B cell (primary cell): Measurements from ENCODE around the gene DEAF1. TPM values are rescaled to one million over a fixed set of nuclear protein-coding genes. Genes with fewer than 3 reads are reported as not detected.

ENCODE experiments used
- ATAC-seq: fragments of 200-7000 bp; cut with Tn5 transposase; one replicate; pipeline ENCODE4 v1.10.0; 2021; ENCODE audit warnings: low read depth, mild to moderate bottlenecking, moderate number of reproducible peaks, moderate library complexity
- CTCF ChIA-PET: fragments of 350-600 bp; sonication (Branson Sonifier 250); formaldehyde crosslinking; loops from one replicate; lab custom pipeline; 2021; ENCODE audit warnings: antibody characterized with exemption, inconsistent platforms; lab: Charles Lee
- POLR2A ChIA-PET: fragments of 350-600 bp; sonication (Branson Sonifier 250); formaldehyde crosslinking; loops from one replicate; lab custom pipeline; 2021; ENCODE audit warnings: antibody characterized with exemption; lab: Charles Lee
- DNase-seq: peaks from one replicate; pipeline ENCODE4 v3.0.0; 2013
- H2AFZ ChIP-seq: 2 replicates; pipeline ENCODE4 v1.6.1; 2012; ENCODE audit warnings: mild to moderate bottlenecking, low read depth, low read length; ENCODE audit not compliant: insufficient read depth, poor library complexity, severe bottlenecking
- H3K27ac ChIP-seq, 2 donors: 1 replicate in 1 of 2; 2 replicates in 1 of 2; pipeline ENCODE4 v1.5.1; 2012 to 2013; ENCODE audit warnings: low read length in 2 of 2, mild to moderate bottlenecking in 2 of 2, moderate library complexity in 1 of 2
- H3K27me3 ChIP-seq, 4 experiments: fragments of 200-600 bp in 1 of 4; sonication (generic) in 1 of 4; replicated peaks in 1 of 4; 1 replicate in 2 of 4; 2 replicates in 2 of 4; pipeline versions ENCODE4 v1.6.1 to v1.7.0; 2013 to 2016; ENCODE audit warnings: low read length in 3 of 4, mild to moderate bottlenecking in 2 of 4, mixed read lengths in 1 of 4, moderate library complexity in 1 of 4; ENCODE audit not compliant: insufficient read depth in 4 of 4, control insufficient read depth in 3 of 4; ENCODE audit errors: control extremely low read depth in 1 of 4
- H3K36me3 ChIP-seq, 2 experiments: replicated peaks in 1 of 2; 1 replicate in 1 of 2; 2 replicates in 1 of 2; pipeline versions ENCODE4 v1.6.1 to v1.7.1; 2013; ENCODE audit warnings: low read length in 1 of 2; ENCODE audit not compliant: insufficient read depth in 2 of 2, control insufficient read depth in 1 of 2; ENCODE audit errors: control extremely low read depth in 1 of 2, extremely low read depth in 1 of 2
- H3K4me1 ChIP-seq, 2 donors: fragments of 200-600 bp in 1 of 2; sonication (generic) in 1 of 2; 1 replicate in 1 of 2; 2 replicates in 1 of 2; pipeline versions ENCODE4 v1.5.1 to v1.6.1; 2013 to 2017; ENCODE audit warnings: low read length in 2 of 2; ENCODE audit not compliant: control insufficient read depth in 2 of 2, insufficient read depth in 2 of 2
- H3K4me2 ChIP-seq: replicated peaks from 2 replicates; pipeline ENCODE3; 2012; ENCODE audit warnings: mild to moderate bottlenecking, low read depth, low read length; ENCODE audit not compliant: poor library complexity, severe bottlenecking
- H3K4me3 ChIP-seq, 5 experiments: fragments of 200-600 bp in 1 of 5; sonication (generic) in 1 of 5; 1 replicate in 3 of 5; 2 replicates in 2 of 5; pipeline versions ENCODE4 v1.5.1 to v1.7.0; 2011 to 2016; ENCODE audit warnings: low read length in 4 of 5, mild to moderate bottlenecking in 4 of 5, low read depth in 2 of 5, control low read depth in 1 of 5, moderate library complexity in 1 of 5; ENCODE audit not compliant: insufficient read depth in 1 of 5; ENCODE audit errors: control extremely low read depth in 1 of 5, extremely low read depth in 1 of 5
- H3K79me2 ChIP-seq: fragments of 200-600 bp; sonication (generic); one replicate; pipeline ENCODE4 v1.6.0; 2016; ENCODE audit warnings: low read length; ENCODE audit not compliant: control insufficient read depth, insufficient read depth
- H3K9ac ChIP-seq: fragments of 200-600 bp; sonication (generic); 2 replicates; pipeline ENCODE4 v1.6.1; 2017; ENCODE audit warnings: mild to moderate bottlenecking, low read length, moderate library complexity
- H3K9me3 ChIP-seq, 3 donors: one replicate each; pipeline versions ENCODE4 v1.6.1 to v1.7.1; 2013; ENCODE audit warnings: low read length in 2 of 3; ENCODE audit not compliant: control insufficient read depth in 2 of 3, insufficient read depth in 1 of 3; ENCODE audit errors: control extremely low read depth in 1 of 3
- H4K20me1 ChIP-seq: 2 replicates; pipeline ENCODE4 v1.6.0; 2012; ENCODE audit warnings: mild to moderate bottlenecking, low read length; ENCODE audit not compliant: insufficient read depth, control insufficient read depth, poor library complexity, severe bottlenecking
- H3K27ac Mint-ChIP-seq: one replicate; pipeline ENCODE4 v1.8.0; 2021; ENCODE audit warnings: mixed read lengths
- H3K27me3 Mint-ChIP-seq: one replicate; pipeline ENCODE4 v1.8.0; 2021; ENCODE audit warnings: mixed read lengths
- H3K4me1 Mint-ChIP-seq: one replicate; pipeline ENCODE4 v1.8.0; 2021; ENCODE audit warnings: mixed read lengths
- H3K4me3 Mint-ChIP-seq: one replicate; pipeline ENCODE4 v1.8.0; 2021; ENCODE audit warnings: mixed read lengths
- H3K9me3 Mint-ChIP-seq: one replicate; pipeline ENCODE4 v1.8.0; 2022; ENCODE audit warnings: mixed read lengths; ENCODE audit not compliant: insufficient read depth
- EZH2 ChIP-seq: IDR thresholded peaks from 2 replicates; pipeline ENCODE4 v1.6.1; 2012; ENCODE audit warnings: borderline replicate concordance, low read depth, mild to moderate bottlenecking, moderate library complexity, low read length; ENCODE audit not compliant: insufficient read depth, poor library complexity, severe bottlenecking
- WGBS: methylation state at CpG from one replicate; pipeline ENCODE4 v1.1.5; 2013; ENCODE audit warnings: missing lambda C conversion rate; ENCODE audit not compliant: insufficient coverage; 5-methylcytosine and 5-hydroxymethylcytosine counted together
- intact Hi-C: fragments of 100-400 bp; cut with micrococcal nuclease; formaldehyde crosslinking; loops from one replicate; pipeline ENCODE4 v1.10.0; 2022
- polyA plus RNA-seq: library from polyadenylated mRNA; depleted of rRNA; stranded (reverse); fragments of >200 nt; gene quantifications from 2 replicates; pipeline ENCODE4 v1.2.3, GENCODE V29; 2012
- total RNA-seq, 2 donors: library from RNA; stranded (reverse); fragments of 120-200 nt in 1 of 2; gene quantifications; 1 replicate in 1 of 2; 2 replicates in 1 of 2; pipeline versions ENCODE4 v1.2.3 to v1.2.4, GENCODE V29; 2013 to 2022
- TF ChIP-seq, protein P1 (sequence below): fragments of 200-600 bp; IDR thresholded peaks from one replicate; pipeline ENCODE4 v1.8.0; 2022; ENCODE audit warnings: antibody characterized with exemption, mild to moderate bottlenecking

The DEAF1 gene
- total and polyA plus RNA-seq, 2 donors (not counting 1 experiment from before 2014, with no cell fraction given), result 31.8 to 53.6 TPM

DNA sequence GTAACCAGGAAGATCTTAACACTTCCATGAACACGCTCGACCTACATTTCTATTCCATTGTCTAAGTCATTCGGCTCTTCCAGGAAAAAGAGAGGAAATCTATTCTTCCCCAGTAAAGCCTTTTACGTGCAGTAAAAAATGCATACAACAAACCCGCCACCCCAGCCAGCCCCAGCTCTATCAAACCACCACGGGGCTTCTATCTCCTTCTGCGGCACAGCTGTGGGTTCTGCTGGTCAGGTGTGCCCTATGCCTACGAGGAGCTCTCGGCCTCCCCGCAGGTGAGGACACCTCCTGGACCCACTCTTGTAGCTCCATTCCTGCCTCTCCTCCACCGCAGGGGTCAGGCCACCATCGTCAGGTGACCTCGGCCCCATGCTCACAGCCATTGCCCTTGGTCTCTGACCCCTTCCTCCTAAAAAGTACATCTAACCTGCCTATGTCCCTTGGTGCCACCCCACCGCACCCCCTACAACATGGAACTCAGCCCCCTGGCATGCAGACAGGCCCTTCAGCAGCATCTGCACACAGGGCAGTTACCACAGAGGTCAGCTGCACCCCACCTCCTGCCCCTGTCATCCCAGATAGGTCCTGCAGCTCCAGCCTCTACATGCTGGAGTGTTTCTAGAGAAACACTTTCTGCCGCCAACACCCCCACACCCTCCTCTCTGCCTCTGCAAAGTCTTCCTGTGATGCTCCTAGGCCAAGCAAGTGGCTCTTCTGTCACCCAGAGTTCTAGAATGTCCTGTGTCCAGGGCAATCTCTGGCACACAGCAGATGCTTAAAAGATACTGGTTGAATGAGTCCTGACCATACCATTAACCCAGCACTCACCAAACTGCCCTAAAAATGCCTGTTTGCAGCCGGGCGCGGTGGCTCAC, 3.1 kb downstream of the DEAF1 start:
- intact Hi-C loops, result no loop called here
- Mint-ChIP-seq H3K4me1 (peaks cover 34% of the 10 kb centered on the region), H3K4me3 (peak overlapping the region; percentile 10), H3K27me3 (no peaks in the 10 kb centered on the region), H3K9me3 (no peaks in the 10 kb centered on the region), H3K27ac (no peak overlapping the region)
- Histone ChIP-seq H3K4me1 (peaks cover 22 to 23% of the 10 kb centered on the region in 2 donors), H3K36me3 (peaks cover 0 to 19% of the 10 kb centered on the region in 2 experiments), H3K4me2 (peak overlapping the region; percentile 6), H3K9ac (no peak overlapping the region), H3K27me3 (no peaks in the 10 kb centered on the region), H3K4me3 (no peak overlapping the region), H2AFZ (no peak overlapping the region), H3K27ac (no peak overlapping the region), H3K9me3 (no peaks in the 10 kb centered on the region), H4K20me1 (peaks cover 40% of the 10 kb centered on the region), H3K79me2 (peaks cover 46% of the 10 kb centered on the region)
- TF ChIP-seq, protein P1, sequence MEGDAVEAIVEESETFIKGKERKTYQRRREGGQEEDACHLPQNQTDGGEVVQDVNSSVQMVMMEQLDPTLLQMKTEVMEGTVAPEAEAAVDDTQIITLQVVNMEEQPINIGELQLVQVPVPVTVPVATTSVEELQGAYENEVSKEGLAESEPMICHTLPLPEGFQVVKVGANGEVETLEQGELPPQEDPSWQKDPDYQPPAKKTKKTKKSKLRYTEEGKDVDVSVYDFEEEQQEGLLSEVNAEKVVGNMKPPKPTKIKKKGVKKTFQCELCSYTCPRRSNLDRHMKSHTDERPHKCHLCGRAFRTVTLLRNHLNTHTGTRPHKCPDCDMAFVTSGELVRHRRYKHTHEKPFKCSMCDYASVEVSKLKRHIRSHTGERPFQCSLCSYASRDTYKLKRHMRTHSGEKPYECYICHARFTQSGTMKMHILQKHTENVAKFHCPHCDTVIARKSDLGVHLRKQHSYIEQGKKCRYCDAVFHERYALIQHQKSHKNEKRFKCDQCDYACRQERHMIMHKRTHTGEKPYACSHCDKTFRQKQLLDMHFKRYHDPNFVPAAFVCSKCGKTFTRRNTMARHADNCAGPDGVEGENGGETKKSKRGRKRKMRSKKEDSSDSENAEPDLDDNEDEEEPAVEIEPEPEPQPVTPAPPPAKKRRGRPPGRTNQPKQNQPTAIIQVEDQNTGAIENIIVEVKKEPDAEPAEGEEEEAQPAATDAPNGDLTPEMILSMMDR, result no peak
- TF ChIP-seq EZH2, result no peak
- ATAC-seq, result no peak
- 99% methylated on average over 15 of the region's 18 CpGs for WGBS
- CTCF ChIA-PET, result interaction anchor here (0.7 to 1.7 kb wide), 2 partner anchors 29 to 30 kb away, joined by 4 read pairs; no protein-coding TSS in a partner anchor
- POLR2A ChIA-PET, result interaction anchor here (6.1 kb wide), 1 partner anchor 31 kb away, joined by 105 read pairs; no protein-coding TSS in a partner anchor
- no peak for DNase-seq
